T-helper 9 cell (primary cell): Measurements from ENCODE around the gene NOP9.
A peak's percentile ranks its signal among the peaks of the same experiment; 100 is the strongest.

Source experiments
- DNase-seq: peaks from one replicate; pipeline ENCODE4 v3.0.0-alpha.2; 2020

NOP9 gene

GRCh38 chr14:24264298-24264697 lies 35.4 kb upstream of the NOP9 start:
- DNase-seq = no peak

- DNase-seq = no peak
Observed at GRCh38 chr14:24266344-24267244, 33.1 kb upstream of the NOP9 start.

GRCh38 chr14:24267516-24267915 lies 32.1 kb upstream of the NOP9 start:
- DNase-seq = no peak

GRCh38 chr14:24268225-24268624 lies 31.4 kb upstream of the NOP9 start:
- DNase-seq = no peak

- no peak for DNase-seq
Observed at GRCh38 chr14:24269368-24269767, 30.3 kb upstream of the NOP9 start.

- no peak for DNase-seq
Observed at GRCh38 chr14:24269910-24270536, 29.6 kb upstream of the NOP9 start.

- DNase-seq = no peak
Observed at GRCh38 chr14:24270537-24271133, 29.0 kb upstream of the NOP9 start.

- peak; percentile 86 for DNase-seq
Observed at GRCh38 chr14:24271134-24271833, 28.4 kb upstream of the NOP9 start, which contains the start of gene RABGGTA. Gene RABGGTA, minus strand, starts transcription at chr14:24271597. Its CDS starts 482 bp downstream, at chr14:24271115.

- DNase-seq = no peak
Observed at GRCh38 chr14:24271834-24272263, 27.8 kb upstream of the NOP9 start.

GRCh38 chr14:24272467-24272866 lies 27.2 kb upstream of the NOP9 start:
- no peak for DNase-seq

GRCh38 chr14:24273422-24273998 lies 26.1 kb upstream of the NOP9 start:
- no peak for DNase-seq

GRCh38 chr14:24274101-24274543 lies 25.5 kb upstream of the NOP9 start:
- no peak for DNase-seq

- DNase-seq = no peak
Observed at GRCh38 chr14:24277071-24277470, 22.6 kb upstream of the NOP9 start.

- DNase-seq = no peak
Observed at GRCh38 chr14:24277606-24278321, 21.9 kb upstream of the NOP9 start.

GRCh38 chr14:24278424-24278823 lies 21.2 kb upstream of the NOP9 start:
- no peak for DNase-seq

- DNase-seq = no peak
Observed at GRCh38 chr14:24279301-24280186, 20.1 kb upstream of the NOP9 start.

- DNase-seq = no peak
Observed at GRCh38 chr14:24280797-24281460, 18.7 kb upstream of the NOP9 start.

- no peak for DNase-seq
Observed at GRCh38 chr14:24281636-24282035, 18.0 kb upstream of the NOP9 start.

GRCh38 chr14:24282736-24283135 lies 16.9 kb upstream of the NOP9 start:
- no peak for DNase-seq

GRCh38 chr14:24283796-24284460 lies 15.7 kb upstream of the NOP9 start:
- DNase-seq = no peak
